H1 (cell line): ENCODE data around the gene NCBP2. TPM values are rescaled to one million over a fixed set of nuclear protein-coding genes. Genes with fewer than 3 reads are reported as not detected.

Experiments used
- ASH2L ChIP-seq: fragments of 200-600, 300-600 bp; sonication (generic); IDR thresholded peaks from one replicate; pipeline ENCODE4 v1.7.1; 2017; ENCODE audit warnings: low read length
- CHD1 ChIP-seq: IDR thresholded peaks from 2 replicates; pipeline ENCODE4 v1.6.1; 2012; ENCODE audit warnings: low read depth, low read length, improper control_type of control experiment
- EGR1 ChIP-seq: IDR thresholded peaks from 2 replicates; pipeline ENCODE4 v1.6.1; 2011; ENCODE audit warnings: low read depth, low read length, borderline replicate concordance
- polyA plus RNA-seq, 7 experiments: library from polyadenylated mRNA; depleted of rRNA in 3 of 7; stranded (reverse) in 5 of 7; unstranded in 2 of 7; fragments of >200 nt in 5 of 7; fragments of 200-250 nt in 2 of 7; gene quantifications; 1 replicate in 5 of 7; 2 replicates in 1 of 7; 4 replicates in 1 of 7; pipeline versions ENCODE4 v1.2.1 to v1.2.3, GENCODE V29; 2011 to 2013; ENCODE audit warnings: missing spikeins in 2 of 7, mixed read lengths in 2 of 7
- total RNA-seq: library from RNA; stranded (reverse); fragmentation: NEBNext Ultra II Directional; extraction: Animal tissue kit (Norgen Biotek cat#: 25700); gene quantifications from 2 replicates; pipeline ENCODE4 v1.2.1, GENCODE V29; 2021
- TF ChIP-seq, protein P1 (sequence below): fragments of 300-600 bp; sonication (generic); IDR thresholded peaks from 2 replicates; pipeline ENCODE4 v1.7.1; 2012; ENCODE audit warnings: low read length, moderate library complexity, mild to moderate bottlenecking, inconsistent platforms; ENCODE audit not compliant: insufficient replicate concordance
- TF ChIP-seq, protein P2 (sequence below): IDR thresholded peaks from 2 replicates; pipeline ENCODE4 v1.6.1; 2011; ENCODE audit warnings: low read depth, mild to moderate bottlenecking, low read length; ENCODE audit not compliant: insufficient read depth
- TF ChIP-seq, protein P3 (sequence below): IDR thresholded peaks from 2 replicates; pipeline ENCODE4 v1.6.1; 2012; ENCODE audit warnings: inconsistent platforms

Gene NCBP2
- total and polyA plus RNA-seq, 2 of the 8 experiments (the other 6 are each of a cell fraction or from before 2014, with no cell fraction given), result 34.1 to 100 TPM

DNA sequence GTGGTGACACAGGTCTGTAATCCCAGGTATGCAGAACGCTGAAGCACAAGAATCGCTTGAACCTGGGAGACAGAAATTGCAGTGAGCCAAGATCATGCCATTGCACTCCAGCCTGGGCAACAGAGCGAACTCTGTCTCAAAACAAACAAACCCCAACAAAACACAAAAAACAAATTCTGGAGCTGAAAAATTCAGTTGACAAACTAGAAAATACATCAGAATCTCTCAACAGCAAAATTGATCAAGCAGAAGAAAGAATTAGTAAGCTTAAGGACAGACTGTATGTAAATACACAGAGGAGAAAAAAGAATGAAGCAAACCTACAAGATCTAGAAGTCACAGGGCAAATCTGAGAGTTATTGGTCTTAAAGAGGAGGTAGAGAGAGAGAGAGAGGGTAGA is 25.3 kb downstream of the NCBP2 start (continued):
- TF ChIP-seq, protein P1, sequence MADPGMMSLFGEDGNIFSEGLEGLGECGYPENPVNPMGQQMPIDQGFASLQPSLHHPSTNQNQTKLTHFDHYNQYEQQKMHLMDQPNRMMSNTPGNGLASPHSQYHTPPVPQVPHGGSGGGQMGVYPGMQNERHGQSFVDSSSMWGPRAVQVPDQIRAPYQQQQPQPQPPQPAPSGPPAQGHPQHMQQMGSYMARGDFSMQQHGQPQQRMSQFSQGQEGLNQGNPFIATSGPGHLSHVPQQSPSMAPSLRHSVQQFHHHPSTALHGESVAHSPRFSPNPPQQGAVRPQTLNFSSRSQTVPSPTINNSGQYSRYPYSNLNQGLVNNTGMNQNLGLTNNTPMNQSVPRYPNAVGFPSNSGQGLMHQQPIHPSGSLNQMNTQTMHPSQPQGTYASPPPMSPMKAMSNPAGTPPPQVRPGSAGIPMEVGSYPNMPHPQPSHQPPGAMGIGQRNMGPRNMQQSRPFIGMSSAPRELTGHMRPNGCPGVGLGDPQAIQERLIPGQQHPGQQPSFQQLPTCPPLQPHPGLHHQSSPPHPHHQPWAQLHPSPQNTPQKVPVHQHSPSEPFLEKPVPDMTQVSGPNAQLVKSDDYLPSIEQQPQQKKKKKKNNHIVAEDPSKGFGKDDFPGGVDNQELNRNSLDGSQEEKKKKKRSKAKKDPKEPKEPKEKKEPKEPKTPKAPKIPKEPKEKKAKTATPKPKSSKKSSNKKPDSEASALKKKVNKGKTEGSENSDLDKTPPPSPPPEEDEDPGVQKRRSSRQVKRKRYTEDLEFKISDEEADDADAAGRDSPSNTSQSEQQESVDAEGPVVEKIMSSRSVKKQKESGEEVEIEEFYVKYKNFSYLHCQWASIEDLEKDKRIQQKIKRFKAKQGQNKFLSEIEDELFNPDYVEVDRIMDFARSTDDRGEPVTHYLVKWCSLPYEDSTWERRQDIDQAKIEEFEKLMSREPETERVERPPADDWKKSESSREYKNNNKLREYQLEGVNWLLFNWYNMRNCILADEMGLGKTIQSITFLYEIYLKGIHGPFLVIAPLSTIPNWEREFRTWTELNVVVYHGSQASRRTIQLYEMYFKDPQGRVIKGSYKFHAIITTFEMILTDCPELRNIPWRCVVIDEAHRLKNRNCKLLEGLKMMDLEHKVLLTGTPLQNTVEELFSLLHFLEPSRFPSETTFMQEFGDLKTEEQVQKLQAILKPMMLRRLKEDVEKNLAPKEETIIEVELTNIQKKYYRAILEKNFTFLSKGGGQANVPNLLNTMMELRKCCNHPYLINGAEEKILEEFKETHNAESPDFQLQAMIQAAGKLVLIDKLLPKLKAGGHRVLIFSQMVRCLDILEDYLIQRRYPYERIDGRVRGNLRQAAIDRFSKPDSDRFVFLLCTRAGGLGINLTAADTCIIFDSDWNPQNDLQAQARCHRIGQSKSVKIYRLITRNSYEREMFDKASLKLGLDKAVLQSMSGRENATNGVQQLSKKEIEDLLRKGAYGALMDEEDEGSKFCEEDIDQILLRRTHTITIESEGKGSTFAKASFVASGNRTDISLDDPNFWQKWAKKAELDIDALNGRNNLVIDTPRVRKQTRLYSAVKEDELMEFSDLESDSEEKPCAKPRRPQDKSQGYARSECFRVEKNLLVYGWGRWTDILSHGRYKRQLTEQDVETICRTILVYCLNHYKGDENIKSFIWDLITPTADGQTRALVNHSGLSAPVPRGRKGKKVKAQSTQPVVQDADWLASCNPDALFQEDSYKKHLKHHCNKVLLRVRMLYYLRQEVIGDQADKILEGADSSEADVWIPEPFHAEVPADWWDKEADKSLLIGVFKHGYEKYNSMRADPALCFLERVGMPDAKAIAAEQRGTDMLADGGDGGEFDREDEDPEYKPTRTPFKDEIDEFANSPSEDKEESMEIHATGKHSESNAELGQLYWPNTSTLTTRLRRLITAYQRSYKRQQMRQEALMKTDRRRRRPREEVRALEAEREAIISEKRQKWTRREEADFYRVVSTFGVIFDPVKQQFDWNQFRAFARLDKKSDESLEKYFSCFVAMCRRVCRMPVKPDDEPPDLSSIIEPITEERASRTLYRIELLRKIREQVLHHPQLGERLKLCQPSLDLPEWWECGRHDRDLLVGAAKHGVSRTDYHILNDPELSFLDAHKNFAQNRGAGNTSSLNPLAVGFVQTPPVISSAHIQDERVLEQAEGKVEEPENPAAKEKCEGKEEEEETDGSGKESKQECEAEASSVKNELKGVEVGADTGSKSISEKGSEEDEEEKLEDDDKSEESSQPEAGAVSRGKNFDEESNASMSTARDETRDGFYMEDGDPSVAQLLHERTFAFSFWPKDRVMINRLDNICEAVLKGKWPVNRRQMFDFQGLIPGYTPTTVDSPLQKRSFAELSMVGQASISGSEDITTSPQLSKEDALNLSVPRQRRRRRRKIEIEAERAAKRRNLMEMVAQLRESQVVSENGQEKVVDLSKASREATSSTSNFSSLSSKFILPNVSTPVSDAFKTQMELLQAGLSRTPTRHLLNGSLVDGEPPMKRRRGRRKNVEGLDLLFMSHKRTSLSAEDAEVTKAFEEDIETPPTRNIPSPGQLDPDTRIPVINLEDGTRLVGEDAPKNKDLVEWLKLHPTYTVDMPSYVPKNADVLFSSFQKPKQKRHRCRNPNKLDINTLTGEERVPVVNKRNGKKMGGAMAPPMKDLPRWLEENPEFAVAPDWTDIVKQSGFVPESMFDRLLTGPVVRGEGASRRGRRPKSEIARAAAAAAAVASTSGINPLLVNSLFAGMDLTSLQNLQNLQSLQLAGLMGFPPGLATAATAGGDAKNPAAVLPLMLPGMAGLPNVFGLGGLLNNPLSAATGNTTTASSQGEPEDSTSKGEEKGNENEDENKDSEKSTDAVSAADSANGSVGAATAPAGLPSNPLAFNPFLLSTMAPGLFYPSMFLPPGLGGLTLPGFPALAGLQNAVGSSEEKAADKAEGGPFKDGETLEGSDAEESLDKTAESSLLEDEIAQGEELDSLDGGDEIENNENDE, result no peak
- TF ChIP-seq ASH2L (no peak), EGR1 (no peak), CHD1 (no peak)
- TF ChIP-seq, protein P2, sequence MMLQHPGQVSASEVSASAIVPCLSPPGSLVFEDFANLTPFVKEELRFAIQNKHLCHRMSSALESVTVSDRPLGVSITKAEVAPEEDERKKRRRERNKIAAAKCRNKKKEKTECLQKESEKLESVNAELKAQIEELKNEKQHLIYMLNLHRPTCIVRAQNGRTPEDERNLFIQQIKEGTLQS, result no peak
- TF ChIP-seq, protein P3, sequence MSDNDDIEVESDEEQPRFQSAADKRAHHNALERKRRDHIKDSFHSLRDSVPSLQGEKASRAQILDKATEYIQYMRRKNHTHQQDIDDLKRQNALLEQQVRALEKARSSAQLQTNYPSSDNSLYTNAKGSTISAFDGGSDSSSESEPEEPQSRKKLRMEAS, result no peak
